ENCODE measurements around the gene PDS5A. TPM values are rescaled to one million over a fixed set of nuclear protein-coding genes. Genes with fewer than 3 reads are reported as not detected.

PDS5A gene
- total RNA-seq, 1 donor from 2014 or later: 52.9 TPM

DNA sequence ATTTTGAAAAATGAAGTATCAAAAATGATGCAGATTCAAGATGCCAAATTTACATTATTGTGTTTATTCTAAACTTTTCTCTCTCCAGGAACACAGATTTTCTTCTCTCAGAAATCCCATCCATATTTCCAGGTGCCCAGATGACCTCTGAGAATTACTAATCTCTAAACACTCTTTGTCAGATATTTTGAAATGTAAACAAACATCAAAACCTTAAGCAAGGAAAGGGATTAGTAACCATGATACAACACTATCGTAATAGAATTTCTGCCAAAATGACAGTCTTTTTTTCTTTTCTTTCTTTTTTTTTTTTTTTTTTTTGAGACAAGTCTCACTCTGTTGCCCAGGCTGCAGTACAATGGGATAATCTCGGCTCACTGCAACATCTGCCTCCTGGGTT lies 76.7 kb downstream of the PDS5A start:
- no peak overlapping the region for H3K4me3 ChIP-seq
- H3K36me3 ChIP-seq: peaks cover 38 to 66% of the 10 kb centered on the region in 2 donors
- intact Hi-C loops (cut with DNase I): no loop called here
- TF ChIP-seq, protein P1, sequence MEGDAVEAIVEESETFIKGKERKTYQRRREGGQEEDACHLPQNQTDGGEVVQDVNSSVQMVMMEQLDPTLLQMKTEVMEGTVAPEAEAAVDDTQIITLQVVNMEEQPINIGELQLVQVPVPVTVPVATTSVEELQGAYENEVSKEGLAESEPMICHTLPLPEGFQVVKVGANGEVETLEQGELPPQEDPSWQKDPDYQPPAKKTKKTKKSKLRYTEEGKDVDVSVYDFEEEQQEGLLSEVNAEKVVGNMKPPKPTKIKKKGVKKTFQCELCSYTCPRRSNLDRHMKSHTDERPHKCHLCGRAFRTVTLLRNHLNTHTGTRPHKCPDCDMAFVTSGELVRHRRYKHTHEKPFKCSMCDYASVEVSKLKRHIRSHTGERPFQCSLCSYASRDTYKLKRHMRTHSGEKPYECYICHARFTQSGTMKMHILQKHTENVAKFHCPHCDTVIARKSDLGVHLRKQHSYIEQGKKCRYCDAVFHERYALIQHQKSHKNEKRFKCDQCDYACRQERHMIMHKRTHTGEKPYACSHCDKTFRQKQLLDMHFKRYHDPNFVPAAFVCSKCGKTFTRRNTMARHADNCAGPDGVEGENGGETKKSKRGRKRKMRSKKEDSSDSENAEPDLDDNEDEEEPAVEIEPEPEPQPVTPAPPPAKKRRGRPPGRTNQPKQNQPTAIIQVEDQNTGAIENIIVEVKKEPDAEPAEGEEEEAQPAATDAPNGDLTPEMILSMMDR (IDR thresholded peaks at IDR 0.05): no peak
- no peaks in the 10 kb centered on the region for H3K9me3 ChIP-seq
- no peak overlapping the region for H3K27ac ChIP-seq
- H3K27me3 ChIP-seq: no peaks in the 10 kb centered on the region
- H3K4me1 ChIP-seq: no peaks in the 10 kb centered on the region
- no peak for DNase-seq (ENCODE audit: low spot score in 2 of 2)

DNA sequence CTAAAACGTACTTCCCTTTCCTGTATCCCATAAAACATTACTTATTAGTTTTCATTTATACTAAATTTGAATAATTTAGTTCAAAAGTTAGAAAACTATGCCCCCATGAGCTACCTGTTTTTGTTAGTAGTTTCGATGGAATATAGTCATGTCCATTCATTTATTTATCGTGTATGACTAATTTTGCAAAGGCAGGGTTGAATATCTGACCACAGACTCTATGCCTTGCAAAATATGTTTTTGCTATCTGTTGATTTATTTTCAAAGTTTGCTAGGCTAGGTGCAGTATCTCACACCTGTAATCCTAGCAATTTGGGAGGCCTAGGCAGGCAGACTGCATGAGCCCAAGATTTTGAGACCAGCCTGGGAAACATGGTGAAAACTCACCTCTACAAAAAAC lies 78.4 kb downstream of the PDS5A start:
- no peak overlapping the region for H3K27ac ChIP-seq
- TF ChIP-seq, protein P1 (IDR thresholded peaks at IDR 0.05): no peak
- no peaks in the 10 kb centered on the region for H3K27me3 ChIP-seq
- intact Hi-C loops (cut with DNase I): no loop called here
- H3K4me1 ChIP-seq: no peaks in the 10 kb centered on the region
- no peaks in the 10 kb centered on the region for H3K9me3 ChIP-seq
- H3K36me3 ChIP-seq: peaks cover 52 to 76% of the 10 kb centered on the region in 2 donors
- no peak overlapping the region for H3K4me3 ChIP-seq
- DNase-seq (ENCODE audit: low spot score in 2 of 2): no peak

DNA sequence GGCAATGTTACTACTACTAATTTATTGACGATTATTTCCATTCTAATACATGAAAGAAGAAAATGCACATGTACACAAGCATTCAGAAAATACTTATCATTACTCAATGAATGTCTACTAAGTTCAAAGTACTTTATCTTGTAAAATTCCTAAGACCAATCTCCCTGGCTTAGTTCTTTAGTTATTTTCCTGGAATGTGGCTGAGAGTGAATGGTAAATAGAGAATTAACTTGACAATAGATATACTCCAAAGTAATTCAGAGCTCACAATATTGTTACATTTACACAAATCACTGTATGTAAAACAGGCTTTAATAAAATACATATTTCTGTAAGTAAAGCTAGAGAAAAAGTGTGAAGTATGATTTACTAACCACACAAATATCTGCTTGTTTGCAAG lies 79.7 kb downstream of the PDS5A start:
- Histone ChIP-seq H3K27ac (no peak overlapping the region), H3K9me3 (no peaks in the 10 kb centered on the region), H3K4me1 (no peaks in the 10 kb centered on the region), H3K4me3 (no peak overlapping the region), H3K27me3 (no peaks in the 10 kb centered on the region), H3K36me3 (peaks cover 45 to 76% of the 10 kb centered on the region in 2 donors)
- intact Hi-C loops (cut with DNase I): no loop called here
- TF ChIP-seq, protein P1 (IDR thresholded peaks at IDR 0.05): no peak
- DNase-seq (ENCODE audit: low spot score in 2 of 2): no peak

DNA sequence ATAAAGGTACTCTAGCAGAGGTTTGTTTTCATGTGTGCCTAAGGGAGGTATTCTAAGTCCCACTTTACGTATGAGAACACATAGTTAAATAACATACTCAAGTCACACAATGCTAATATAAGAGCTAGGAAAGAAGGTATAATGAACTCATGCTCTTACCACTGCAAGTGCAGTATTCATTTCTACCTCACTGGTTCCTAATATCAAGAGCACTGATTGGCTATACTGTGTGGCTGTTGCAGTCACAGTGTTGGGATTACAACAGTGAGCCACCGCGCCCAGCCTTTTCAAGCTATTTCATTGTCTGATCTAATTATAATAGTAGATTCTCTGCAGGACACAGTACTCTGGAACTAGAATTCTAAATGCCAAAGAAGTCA lies 84.0 kb downstream of the PDS5A start:
- Histone ChIP-seq H3K4me3 (no peak overlapping the region), H3K27me3 (no peaks in the 10 kb centered on the region), H3K4me1 (no peaks in the 10 kb centered on the region), H3K27ac (no peak overlapping the region), H3K9me3 (no peaks in the 10 kb centered on the region), H3K36me3 (peaks cover 52 to 68% of the 10 kb centered on the region in 2 donors)
- no peak for DNase-seq (ENCODE audit: low spot score in 2 of 2)
- intact Hi-C loops (cut with DNase I): no loop called here
- TF ChIP-seq, protein P1 (IDR thresholded peaks at IDR 0.05): no peak

DNA sequence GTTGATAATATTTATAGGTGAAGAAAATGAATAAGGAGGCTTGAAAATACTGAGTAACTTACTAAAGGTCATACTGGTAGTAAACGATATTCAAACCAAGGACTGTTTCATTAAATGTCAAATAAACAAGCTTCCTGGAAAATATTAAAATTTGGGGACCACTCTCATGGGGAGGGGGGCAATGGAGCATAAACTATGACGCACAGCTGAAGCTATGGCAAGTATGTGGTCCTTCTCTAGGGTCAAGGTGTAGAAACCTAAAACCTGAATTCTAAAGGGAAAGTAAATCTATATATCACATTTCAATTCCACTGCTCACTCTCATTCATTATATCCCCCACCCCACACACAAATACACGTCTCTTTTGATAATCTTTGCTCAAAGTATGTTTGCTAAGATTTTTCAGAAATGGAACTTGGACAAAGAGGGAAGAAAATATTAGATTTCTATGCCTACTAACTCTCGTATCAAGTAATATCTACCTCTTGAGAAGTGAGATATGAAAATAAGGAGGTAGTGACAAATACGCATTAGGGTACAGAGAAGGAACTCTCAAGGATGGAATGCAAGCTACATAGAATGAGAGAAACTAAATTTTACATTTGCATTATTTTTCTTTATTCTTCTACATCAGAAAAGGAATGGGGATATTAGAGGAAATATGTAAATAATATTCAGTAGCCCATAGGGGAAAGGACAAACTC lies 84.6 kb downstream of the PDS5A start:
- no peaks in the 10 kb centered on the region for H3K27me3 ChIP-seq
- H3K36me3 ChIP-seq: peaks cover 49 to 63% of the 10 kb centered on the region in 2 donors
- H3K27ac ChIP-seq: no peak overlapping the region
- H3K4me1 ChIP-seq: no peaks in the 10 kb centered on the region
- H3K4me3 ChIP-seq: no peak overlapping the region
- no peaks in the 10 kb centered on the region for H3K9me3 ChIP-seq
- no peak for DNase-seq (ENCODE audit: low spot score in 2 of 2)
- TF ChIP-seq, protein P1 (IDR thresholded peaks at IDR 0.05): no peak
- intact Hi-C loops (cut with DNase I): no loop called here
